HepG2 (cell line): ENCODE data around the gene DNASE2. TPM values are rescaled to one million over a fixed set of nuclear protein-coding genes. Genes with fewer than 3 reads are reported as not detected.

ENCODE experiments used
- ATAC-seq: fragments of 200-7000 bp; cut with Tn5 transposase; 3 replicates; pipeline ENCODE4 v1.9.1; 2020; ENCODE audit warnings: mild to moderate bottlenecking, moderate library complexity
- BruUV-seq: library from RNA; stranded (reverse); fragments of 400-500 nt; replicated peaks from 2 replicates; lab custom pipeline; 2021; lab: Mats Ljungman, UMichigan
- CTCF ChIA-PET: fragments of 300-600 bp; formaldehyde crosslinking; extraction: SDS; loops from one replicate; lab custom pipeline; 2021; ENCODE audit warnings: low total read pairs, inconsistent platforms, low intra/inter-chr PET ratio; lab: Yijun Ruan, JAX
- POLR2A ChIA-PET: fragments of 350-600 bp; sonication (Branson Sonifier 250); formaldehyde crosslinking; loops from one replicate; lab custom pipeline; 2020; ENCODE audit warnings: antibody characterized with exemption, inconsistent platforms; lab: Yijun Ruan, JAX
- DNase-seq: peaks from one replicate; pipeline ENCODE4 v3.0.0-alpha.2; 2015; ENCODE audit warnings: low spot score
- FAIRE-seq: peaks from 3 replicates; lab custom pipeline; 2011; peaks lifted over from hg19 to GRCh38; lab: Jason Lieb, UNC
- H2AFZ ChIP-seq: one replicate; pipeline ENCODE4 v1.6.1; 2011; ENCODE audit warnings: low read length, inconsistent platforms
- H3K27ac ChIP-seq: fragments of 300-600 bp; 3 replicates; pipeline ENCODE4 v1.8.0; 2011; ENCODE audit warnings: mixed run types, mild to moderate bottlenecking, mixed read lengths, low read length, inconsistent platforms; ENCODE audit not compliant: insufficient read depth; ENCODE audit errors: extremely low read length
- H3K27me3 ChIP-seq, 2 experiments: fragments of 200-600 bp in 1 of 2; 2 replicates in 1 of 2; 3 replicates in 1 of 2; pipeline versions ENCODE4 v1.6.0 to v1.8.0; 2011; ENCODE audit warnings: low read length in 2 of 2, mild to moderate bottlenecking in 2 of 2, moderate library complexity in 2 of 2, inconsistent platforms in 1 of 2; ENCODE audit not compliant: insufficient read depth in 2 of 2, control insufficient read depth in 1 of 2
- H3K36me3 ChIP-seq, 2 experiments: fragments of 200-600 bp in 1 of 2; replicated peaks in 1 of 2; 2 replicates in 1 of 2; 3 replicates in 1 of 2; pipeline versions ENCODE4 v1.5.1 to v1.8.0; 2011; ENCODE audit warnings: low read length in 2 of 2, inconsistent platforms in 1 of 2; ENCODE audit not compliant: insufficient read depth in 2 of 2, control insufficient read depth in 1 of 2
- H3K4me1 ChIP-seq: 2 replicates; pipeline ENCODE4 v1.5.1; 2012; ENCODE audit warnings: low read length, inconsistent platforms; ENCODE audit not compliant: insufficient read depth
- H3K4me2 ChIP-seq: 2 replicates; pipeline ENCODE4 v1.6.0; 2011; ENCODE audit warnings: low read depth, low read length, inconsistent platforms
- H3K4me3 ChIP-seq, 3 experiments: fragments of 200-600 bp in 1 of 3; sonication (generic), shearing (Covaris generic) in 1 of 3; replicated peaks in 1 of 3; 2 replicates each; pipeline ENCODE4 v1.5.1; 2011 to 2016; ENCODE audit warnings: low read length in 3 of 3, inconsistent platforms in 2 of 3, low read depth in 2 of 3, mild to moderate bottlenecking in 2 of 3, control low read depth in 1 of 3, mixed read lengths in 1 of 3; ENCODE audit not compliant: insufficient read depth in 1 of 3
- H3K79me2 ChIP-seq: one replicate; pipeline ENCODE4 v1.6.1; 2011; ENCODE audit warnings: low read length, inconsistent platforms; ENCODE audit not compliant: insufficient read depth
- H3K9ac ChIP-seq: 2 replicates; pipeline ENCODE4 v1.6.0; 2011; ENCODE audit warnings: mild to moderate bottlenecking, low read depth, low read length, inconsistent platforms; ENCODE audit not compliant: insufficient read depth
- H3K9me3 ChIP-seq: 2 replicates; pipeline ENCODE4 v1.5.1; 2012; ENCODE audit warnings: mild to moderate bottlenecking, low read length
- H4K20me1 ChIP-seq: 2 replicates; pipeline ENCODE4 v1.6.0; 2011; ENCODE audit warnings: inconsistent platforms, mild to moderate bottlenecking, low read length, moderate library complexity; ENCODE audit not compliant: insufficient read depth
- CREB3 ChIP-seq: sonication (generic); formaldehyde crosslinking; IDR thresholded peaks from 2 replicates; pipeline ENCODE4 v1.5.0; 2020; ENCODE audit warnings: missing genetic modification reagents
- HOXA5 ChIP-seq: sonication (generic); formaldehyde crosslinking; IDR thresholded peaks from 2 replicates; pipeline ENCODE4 v1.4.0; 2020; ENCODE audit warnings: missing genetic modification reagents
- KDM2A ChIP-seq: sonication (generic); formaldehyde crosslinking; IDR thresholded peaks from 2 replicates; pipeline ENCODE4 v1.4.0; 2020; ENCODE audit warnings: low read depth, missing genetic modification reagents, borderline replicate concordance
- KLF11 ChIP-seq: IDR thresholded peaks from 2 replicates; pipeline ENCODE4 v1.6.1; 2016; ENCODE audit warnings: missing compliant biosample characterization
- KLF6 ChIP-seq: IDR thresholded peaks from 2 replicates; pipeline ENCODE4 v1.8.0; 2016; ENCODE audit warnings: missing biosample characterization, missing genetic modification reagents
- SP5 ChIP-seq: IDR thresholded peaks from 2 replicates; pipeline ENCODE4 v1.6.1; 2016; ENCODE audit warnings: low read depth, borderline replicate concordance
- ZFX ChIP-seq: sonication (generic); formaldehyde crosslinking; IDR thresholded peaks from 2 replicates; pipeline ENCODE4 v1.4.0; 2020; ENCODE audit warnings: mild to moderate bottlenecking, low read depth, missing genetic modification reagents, moderate library complexity
- ZNF121 ChIP-seq: sonication (generic); formaldehyde crosslinking; IDR thresholded peaks from 2 replicates; pipeline ENCODE4 v1.5.0; 2020; ENCODE audit warnings: mild to moderate bottlenecking, missing genetic modification reagents
- ZNF180 ChIP-seq: sonication (generic); formaldehyde crosslinking; IDR thresholded peaks from 2 replicates; pipeline ENCODE4 v1.4.0; 2020; ENCODE audit warnings: low read depth, missing genetic modification reagents, borderline replicate concordance
- ZNF354B ChIP-seq: sonication (generic); formaldehyde crosslinking; IDR thresholded peaks from 2 replicates; pipeline ENCODE4 v1.8.0; 2022; ENCODE audit warnings: mild to moderate bottlenecking, missing genetic modification reagents
- ZNF839 ChIP-seq: sonication (generic); formaldehyde crosslinking; IDR thresholded peaks from 2 replicates; pipeline ENCODE4 v1.4.0; 2020; ENCODE audit warnings: missing genetic modification reagents, mild to moderate bottlenecking, borderline replicate concordance
- ZSCAN12 ChIP-seq: sonication (generic); formaldehyde crosslinking; IDR thresholded peaks from 2 replicates; pipeline ENCODE4 v1.9.0; 2021; ENCODE audit warnings: mild to moderate bottlenecking, missing genetic modification reagents
- WGBS: methylation state at CpG from one replicate; pipeline ENCODE4 v1.1.6; 2017; ENCODE audit warnings: low lambda C conversion rate; 5-methylcytosine and 5-hydroxymethylcytosine counted together
- in situ Hi-C: cut with HindIII; loops from 2 replicates; pipeline ENCODE4 v1.10.0; 2017; ENCODE audit warnings: low pct_unique_long_range_greater_than_20kb; ENCODE audit not compliant: extremely low pct_ligation_motif_present
- intact Hi-C: fragments of 100-400 bp; cut with micrococcal nuclease; formaldehyde crosslinking; loops from one replicate; pipeline ENCODE4 v1.10.0; 2022; ENCODE audit not compliant: unreplicated experiment
- polyA plus RNA-seq, 8 experiments: library from polyadenylated mRNA; depleted of rRNA in 3 of 8; stranded (reverse) in 7 of 8; unstranded in 1 of 8; fragments of >200 nt; fragmentation: Illumina TruSeq in 4 of 8; extraction: Trizol in 4 of 8; gene quantifications; 2 replicates each; pipeline versions ENCODE4 v1.2.1 to v1.2.3, GENCODE V29; 2011 to 2016; ENCODE audit warnings: low read depth in 4 of 8, missing spikeins in 1 of 8, mixed read lengths in 1 of 8; ENCODE audit not compliant: insufficient read depth in 1 of 8
- total RNA-seq, 5 experiments: library from RNA; depleted of rRNA; stranded (reverse); fragments of >200 nt; fragmentation: Illumina TruSeq; extraction: Trizol; gene quantifications; 2 replicates each; pipeline ENCODE4 v1.2.3, GENCODE V29; 2016; ENCODE audit warnings: low read depth in 1 of 5

DNASE2 gene
- total and polyA plus RNA-seq, 2 of the 13 experiments (the other 11 are each of a cell fraction or from before 2014, with no cell fraction given) = 7.5 to 16.2 TPM

GRCh38 chr19:12884627-12884925 is 3.3 kb upstream of the DNASE2 start (continued):
- TF ChIP-seq ZNF180 (no peak), ZNF354B (CRISPR knock-in tag) (no peak), SP5 (no peak), ZFX (no peak), KLF11 (CRISPR knock-in tag) (no peak), HOXA5 (CRISPR knock-in tag) (no peak)

DNA sequence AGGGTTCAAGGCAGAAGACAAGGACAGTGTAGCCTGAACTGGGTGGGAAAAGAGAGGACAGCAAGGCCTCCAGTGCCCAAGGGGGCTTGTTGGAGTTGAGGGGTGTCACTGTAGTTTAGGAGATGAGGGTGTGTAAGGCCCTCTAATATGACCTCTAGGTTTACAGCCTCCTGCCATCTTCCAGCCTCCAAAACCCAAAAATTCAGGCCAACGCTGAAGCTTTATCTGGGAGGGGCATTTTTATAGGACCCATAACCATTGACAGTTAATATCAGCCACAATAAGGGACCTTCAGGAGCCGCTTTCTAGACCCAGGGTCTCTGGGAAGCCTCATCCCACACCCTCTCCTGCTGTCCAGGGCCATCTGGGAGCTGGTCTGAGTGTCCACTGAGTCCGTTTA is 3.0 kb upstream of the DNASE2 start:
- Histone ChIP-seq H3K36me3 (no peaks in the 10 kb centered on the region), H3K79me2 (no peaks in the 10 kb centered on the region), H4K20me1 (no peaks in the 10 kb centered on the region), H2AFZ (no peak overlapping the region), H3K9ac (no peak overlapping the region), H3K4me3 (no peak overlapping the region), H3K4me1 (peaks cover 34% of the 10 kb centered on the region), H3K9me3 (peaks cover 13% of the 10 kb centered on the region), H3K4me2 (no peak overlapping the region), H3K27me3 (peaks cover 0 to 18% of the 10 kb centered on the region in 2 experiments; a peak in 3 of 5 replicates), H3K27ac (no peak overlapping the region)
- FAIRE-seq (no peak), DNase-seq (no peak), ATAC-seq (no peak)
- CTCF ChIA-PET = no interaction called here
- intact Hi-C loops (no loop called here), in situ Hi-C loops (no loop called here)
- WGBS = no CpG with 5 or more reads among the region's 3 CpGs
- BruUV-seq = no TSS peak
- POLR2A ChIA-PET = interaction anchor here (1.4 kb wide), 1 partner anchor 11 kb away, joined by 3 read pairs; no protein-coding TSS in a partner anchor
- TF ChIP-seq KDM2A (CRISPR knock-in tag) (no peak), ZNF839 (CRISPR knock-in tag) (no peak)

- DNase-seq = no peak
- peaks cover 13% of the 10 kb centered on the region for H3K9me3 ChIP-seq
- no peak overlapping the region for H3K4me3 ChIP-seq
- no peaks in the 10 kb centered on the region for H4K20me1 ChIP-seq
- no peak overlapping the region for H3K9ac ChIP-seq
- H3K36me3 ChIP-seq = no peaks in the 10 kb centered on the region
- no peak for ATAC-seq
- peaks cover 34% of the 10 kb centered on the region for H3K4me1 ChIP-seq
- POLR2A ChIA-PET = interaction anchor here (2.1 kb wide), 1 partner anchor 31 kb away, joined by 9 read pairs; no protein-coding TSS in a partner anchor
- TF ChIP-seq CREB3 (no peak), KLF6 (CRISPR knock-in tag) (no peak), ZNF121 (CRISPR knock-in tag) (peak; percentile 51; the same call in 1 of the 2 replicates), ZSCAN12 (no peak)
- H2AFZ ChIP-seq = no peak overlapping the region
- BruUV-seq = no TSS peak
- no peak overlapping the region for H3K4me2 ChIP-seq
- peaks cover 0 to 16% of the 10 kb centered on the region in 2 experiments; a peak in 2 of 5 replicates for H3K27me3 ChIP-seq
- H3K79me2 ChIP-seq = no peaks in the 10 kb centered on the region
- FAIRE-seq = no peak
- CTCF ChIA-PET = interaction anchor here (1.1 kb wide), 1 partner anchor 83 kb away, joined by 3 read pairs; no protein-coding TSS in a partner anchor
- no peak overlapping the region for H3K27ac ChIP-seq
- in situ Hi-C loops = no loop called here
- WGBS = 26% methylated on average over 3 of the region's 3 CpGs
- intact Hi-C loops = no loop called here
Observed at GRCh38 chr19:12882589-12882988, 1.3 kb upstream of the DNASE2 start.
